H54 (cell line): Measurements from ENCODE around the gene LRBA.
A peak's percentile ranks its signal among the peaks of the same experiment; 100 is the strongest.
"Not testable (repeated sequence)": the region's sequence is repeated elsewhere in the genome, so short reads cannot be mapped to it uniquely, and the experiment has no call there.

Experiments used
- DNase-seq: peaks from one replicate; pipeline ENCODE4 v3.0.0; 2011; ENCODE audit warnings: low spot score, mixed read lengths; ENCODE audit not compliant: insufficient read length
- FAIRE-seq: peaks from 3 replicates; lab custom pipeline; 2011; peaks lifted over from hg19 to GRCh38; lab: Jason Lieb, UNC
- POLR2A ChIP-seq: IDR thresholded peaks from 2 replicates; pipeline ENCODE4 v1.6.1; 2011; ENCODE audit warnings: low read depth, mild to moderate bottlenecking, low read length

LRBA gene

GRCh38 chr4:150779707-150780106 lies 235.4 kb downstream of the LRBA start:
- TF ChIP-seq POLR2A = no peak
- FAIRE-seq = no peak
- DNase-seq = no peak

DNA sequence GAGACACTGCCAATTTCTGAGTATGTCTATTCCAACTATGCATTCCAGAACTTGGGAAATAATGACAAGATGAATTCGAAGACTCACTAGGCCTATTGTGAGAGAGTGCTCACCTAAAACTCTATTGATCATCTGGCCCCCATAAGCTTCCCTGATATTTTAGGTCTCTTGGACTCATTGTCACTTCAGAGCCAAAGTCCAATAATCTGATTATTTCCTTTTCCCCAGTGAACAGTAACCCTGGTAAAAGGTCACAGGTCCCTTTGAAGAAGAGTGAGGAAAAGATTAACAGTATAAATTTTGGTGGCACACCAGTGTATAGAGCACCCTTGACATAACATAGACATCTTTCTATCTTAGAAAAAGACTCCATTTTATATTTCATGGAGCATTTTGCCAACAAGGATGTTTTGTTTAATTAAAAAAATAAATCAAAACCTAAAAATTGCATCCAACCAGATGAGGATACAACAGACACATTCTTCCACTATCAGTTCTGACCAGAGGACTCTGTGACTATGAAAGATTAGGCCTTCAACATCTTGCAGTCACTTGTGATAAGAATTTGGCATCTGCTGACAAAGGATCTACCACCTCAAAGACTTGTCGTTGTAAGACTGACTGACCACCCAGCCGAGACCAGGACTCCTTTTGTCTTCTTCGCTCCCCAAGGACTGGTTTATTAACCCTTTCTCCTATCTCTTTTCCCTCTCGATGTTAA lies 241.2 kb downstream of the LRBA start:
- FAIRE-seq = no peak
- TF ChIP-seq POLR2A = no peak
- DNase-seq = no peak

GRCh38 chr4:150773032-150773431 lies 242.1 kb downstream of the LRBA start:
- FAIRE-seq = no peak
- DNase-seq = no peak
- no peak for TF ChIP-seq POLR2A

- FAIRE-seq (no peak), DNase-seq (no peak)
- no peak for TF ChIP-seq POLR2A
Measured at GRCh38 chr4:150771382-150771781, 243.7 kb downstream of the LRBA start.

- FAIRE-seq = no peak
- no peak for DNase-seq
Measured at GRCh38 chr4:150769845-150770244, 245.2 kb downstream of the LRBA start.

GRCh38 chr4:150769248-150769647 lies 245.8 kb downstream of the LRBA start:
- FAIRE-seq (peak; percentile 72), DNase-seq (peak; percentile 6)
- TF ChIP-seq POLR2A = no peak

More at GRCh38 chr4:150769845-150770244, 245.2 kb downstream of the LRBA start:
- no peak for TF ChIP-seq POLR2A

DNA sequence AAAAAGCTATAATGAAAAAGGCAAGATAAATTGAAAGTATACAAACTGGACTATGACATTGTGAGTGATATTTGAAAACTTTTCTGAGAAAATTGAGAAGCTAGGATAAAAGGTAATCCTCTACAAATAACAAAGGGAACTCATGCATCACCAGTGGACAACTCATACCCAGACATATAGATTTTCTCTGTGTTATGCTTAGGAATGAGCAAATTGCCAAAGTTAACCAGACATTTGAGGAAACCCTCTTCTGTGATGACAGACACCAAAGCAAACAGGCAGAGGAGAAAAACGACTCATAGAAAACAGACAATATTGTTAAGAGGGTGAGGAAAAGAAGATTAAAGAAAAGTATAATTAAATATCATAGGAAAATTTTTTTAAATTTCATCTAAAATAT lies 246.6 kb downstream of the LRBA start:
- no peak for TF ChIP-seq POLR2A
- DNase-seq (no peak), FAIRE-seq (no peak)

GRCh38 chr4:150765216-150765615 lies 249.9 kb downstream of the LRBA start:
- no peak for DNase-seq
- FAIRE-seq = no peak
- no peak for TF ChIP-seq POLR2A

- no peak for TF ChIP-seq POLR2A
- DNase-seq (no peak), FAIRE-seq (no peak)
Measured at GRCh38 chr4:150751648-150752047, 263.4 kb downstream of the LRBA start.

DNA sequence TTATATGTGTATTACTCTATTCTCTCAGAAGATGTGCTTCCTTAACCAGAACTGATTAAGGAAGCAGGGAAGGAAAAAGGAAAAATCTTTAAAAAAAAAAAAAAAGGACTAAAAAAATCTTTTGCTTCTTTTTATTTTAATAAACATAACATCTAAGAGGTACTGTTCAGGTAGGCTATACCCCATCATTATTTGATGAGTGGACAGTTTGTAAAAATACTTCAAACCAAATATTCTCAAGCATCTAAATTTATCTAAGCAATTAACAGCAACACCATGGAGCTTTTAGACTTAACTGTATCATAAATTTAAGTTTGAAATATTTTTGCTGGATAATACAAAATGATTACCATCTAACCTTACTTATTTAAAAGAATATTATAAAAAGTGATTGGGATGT lies 264.3 kb downstream of the LRBA start:
- no peak for TF ChIP-seq POLR2A
- DNase-seq (no peak), FAIRE-seq (no peak)

- DNase-seq (no peak), FAIRE-seq (no peak)
- no peak for TF ChIP-seq POLR2A
Measured at GRCh38 chr4:150746156-150746555, 268.9 kb downstream of the LRBA start.

GRCh38 chr4:150744570-150744969 lies 270.5 kb downstream of the LRBA start:
- TF ChIP-seq POLR2A = no peak
- DNase-seq (no peak), FAIRE-seq (no peak)

GRCh38 chr4:150743564-150744342 lies 271.3 kb downstream of the LRBA start:
- TF ChIP-seq POLR2A = no peak
- DNase-seq (no peak), FAIRE-seq (no peak)

- not testable (repeated sequence) for DNase-seq, FAIRE-seq
Measured at GRCh38 chr4:150742930-150743329, 272.2 kb downstream of the LRBA start.

DNA sequence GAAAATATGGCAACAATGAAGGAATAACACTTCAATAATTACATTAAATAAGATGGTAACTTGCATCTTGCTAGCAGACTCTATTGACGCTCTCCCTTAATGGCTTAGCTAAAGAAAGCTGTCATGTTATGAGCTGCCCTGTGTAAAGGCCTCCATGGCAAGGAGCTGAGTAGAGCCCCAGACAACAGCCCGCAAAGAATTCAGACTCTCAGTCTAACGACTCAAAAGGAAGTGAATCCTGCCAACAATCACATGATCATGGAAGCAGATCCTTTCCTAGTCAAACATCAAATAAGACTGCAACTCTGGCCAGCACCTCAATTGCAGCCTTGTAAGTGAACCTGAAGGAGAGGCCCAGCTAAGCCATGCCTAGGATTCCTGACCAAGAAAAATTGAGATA lies 275.5 kb downstream of the LRBA start:
- DNase-seq (no peak), FAIRE-seq (no peak)
- no peak for TF ChIP-seq POLR2A
